ENCODE results near the gene CC2D1A. TPM values are rescaled to one million over a fixed set of nuclear protein-coding genes. Genes with fewer than 3 reads are reported as not detected.

Gene CC2D1A
- total RNA-seq, 1 donor from 2014 or later: 35.4 TPM

- Mint-ChIP-seq H3K4me3 (no peak overlapping the region), H3K27me3 (no peaks in the 10 kb centered on the region), H3K36me3 (no peaks in the 10 kb centered on the region), H3K9me3 (no peaks in the 10 kb centered on the region), H3K27ac (no peak overlapping the region), H3K4me1 (ENCODE audit: unreplicated experiment) (peaks cover 4% of the 10 kb centered on the region)
- DNase-seq (ENCODE audit: extremely low spot score, unreplicated experiment): no peak
- TF ChIP-seq, protein P1, sequence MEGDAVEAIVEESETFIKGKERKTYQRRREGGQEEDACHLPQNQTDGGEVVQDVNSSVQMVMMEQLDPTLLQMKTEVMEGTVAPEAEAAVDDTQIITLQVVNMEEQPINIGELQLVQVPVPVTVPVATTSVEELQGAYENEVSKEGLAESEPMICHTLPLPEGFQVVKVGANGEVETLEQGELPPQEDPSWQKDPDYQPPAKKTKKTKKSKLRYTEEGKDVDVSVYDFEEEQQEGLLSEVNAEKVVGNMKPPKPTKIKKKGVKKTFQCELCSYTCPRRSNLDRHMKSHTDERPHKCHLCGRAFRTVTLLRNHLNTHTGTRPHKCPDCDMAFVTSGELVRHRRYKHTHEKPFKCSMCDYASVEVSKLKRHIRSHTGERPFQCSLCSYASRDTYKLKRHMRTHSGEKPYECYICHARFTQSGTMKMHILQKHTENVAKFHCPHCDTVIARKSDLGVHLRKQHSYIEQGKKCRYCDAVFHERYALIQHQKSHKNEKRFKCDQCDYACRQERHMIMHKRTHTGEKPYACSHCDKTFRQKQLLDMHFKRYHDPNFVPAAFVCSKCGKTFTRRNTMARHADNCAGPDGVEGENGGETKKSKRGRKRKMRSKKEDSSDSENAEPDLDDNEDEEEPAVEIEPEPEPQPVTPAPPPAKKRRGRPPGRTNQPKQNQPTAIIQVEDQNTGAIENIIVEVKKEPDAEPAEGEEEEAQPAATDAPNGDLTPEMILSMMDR (conservative IDR thresholded peaks at IDR 0.05): no peak
Observed at GRCh38 chr19:13888281-13888680, 17.7 kb upstream of the CC2D1A start.

GRCh38 chr19:13890136-13890535 lies 15.9 kb upstream of the CC2D1A start:
- no peaks in the 10 kb centered on the region for H3K36me3 Mint-ChIP-seq
- H3K27ac Mint-ChIP-seq: no peak overlapping the region
- H3K9me3 Mint-ChIP-seq: no peaks in the 10 kb centered on the region
- no peaks in the 10 kb centered on the region for H3K4me1 Mint-ChIP-seq (ENCODE audit: unreplicated experiment)
- no peak for DNase-seq (ENCODE audit: extremely low spot score, unreplicated experiment)
- TF ChIP-seq, protein P1 (conservative IDR thresholded peaks at IDR 0.05): no peak
- no peak overlapping the region for H3K4me3 Mint-ChIP-seq
- no peaks in the 10 kb centered on the region for H3K27me3 Mint-ChIP-seq

- H3K4me3 Mint-ChIP-seq: no peak overlapping the region
Observed at GRCh38 chr19:13892870-13893269, 13.1 kb upstream of the CC2D1A start.

DNA sequence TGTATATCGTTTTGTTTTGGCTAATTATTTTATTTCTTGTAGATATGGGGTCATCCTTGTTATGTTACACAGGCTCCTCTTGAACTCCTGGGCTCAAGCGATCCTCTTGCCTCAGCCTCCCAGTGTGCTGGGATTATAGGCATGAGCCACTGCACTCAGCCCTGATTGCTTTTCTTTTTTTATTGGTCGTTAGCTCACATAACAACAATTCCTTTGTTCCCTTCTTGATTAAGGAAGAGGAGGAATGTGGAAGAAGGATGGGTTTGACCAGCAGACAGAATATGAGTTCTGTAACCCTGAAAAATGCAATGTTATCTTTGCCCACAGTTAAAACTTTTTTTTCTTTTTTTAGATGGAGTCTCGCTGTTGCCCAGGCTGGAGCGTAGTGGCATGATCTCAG lies 11.4 kb upstream of the CC2D1A start:
- no peaks in the 10 kb centered on the region for H3K4me1 Mint-ChIP-seq (ENCODE audit: unreplicated experiment)
- no peak overlapping the region for H3K27ac Mint-ChIP-seq
- DNase-seq (ENCODE audit: extremely low spot score, unreplicated experiment): no peak
- H3K9me3 Mint-ChIP-seq: no peaks in the 10 kb centered on the region
- no peaks in the 10 kb centered on the region for H3K36me3 Mint-ChIP-seq
- TF ChIP-seq, protein P1 (conservative IDR thresholded peaks at IDR 0.05): no peak
- H3K4me3 Mint-ChIP-seq: no peak overlapping the region
- no peaks in the 10 kb centered on the region for H3K27me3 Mint-ChIP-seq

More at GRCh38 chr19:13892870-13893269, 13.1 kb upstream of the CC2D1A start:
- Mint-ChIP-seq H3K27ac (no peak overlapping the region), H3K4me1 (ENCODE audit: unreplicated experiment) (no peaks in the 10 kb centered on the region), H3K9me3 (no peaks in the 10 kb centered on the region), H3K36me3 (no peaks in the 10 kb centered on the region), H3K27me3 (no peaks in the 10 kb centered on the region)
- TF ChIP-seq, protein P1 (conservative IDR thresholded peaks at IDR 0.05): no peak
- DNase-seq (ENCODE audit: extremely low spot score, unreplicated experiment): no peak

DNA sequence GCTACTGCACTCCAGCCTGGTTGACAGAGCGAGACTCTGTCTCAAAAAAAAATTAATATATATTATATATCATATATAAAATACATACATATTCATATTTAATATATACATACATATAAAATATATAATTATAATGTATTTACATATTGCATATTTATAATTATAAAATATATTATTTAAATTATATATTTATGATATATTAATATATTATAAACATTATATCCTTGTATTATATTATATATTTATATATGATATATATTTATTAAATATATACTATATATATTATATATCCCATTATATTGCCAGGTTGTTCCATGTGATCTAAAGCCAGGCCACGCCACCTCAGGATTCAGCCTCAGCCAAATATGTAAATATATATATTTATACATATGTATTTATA lies 9.8 kb upstream of the CC2D1A start:
- no peaks in the 10 kb centered on the region for H3K4me1 Mint-ChIP-seq (ENCODE audit: unreplicated experiment)

More for the DNA sequence above, 9.8 kb upstream of the CC2D1A start:
- Mint-ChIP-seq H3K27ac (no peak overlapping the region), H3K9me3 (no peaks in the 10 kb centered on the region), H3K36me3 (no peaks in the 10 kb centered on the region), H3K27me3 (no peaks in the 10 kb centered on the region), H3K4me3 (no peak overlapping the region)
- no peak for DNase-seq (ENCODE audit: extremely low spot score, unreplicated experiment)
- TF ChIP-seq, protein P1 (conservative IDR thresholded peaks at IDR 0.05): no peak
